AG09309 (cell line): ENCODE measurements around the gene DQX1.
A peak's percentile ranks its signal among the peaks of the same experiment; 100 is the strongest.

Source experiments
- DNase-seq: peaks from one replicate; pipeline ENCODE4 v3.0.0-alpha.2; 2010; ENCODE audit warnings: low read depth
- H3K4me3 ChIP-seq: 2 replicates; pipeline ENCODE4 v1.5.1; 2011; ENCODE audit warnings: mild to moderate bottlenecking, low read depth, low read length, moderate library complexity; ENCODE audit not compliant: control insufficient read depth
- CTCF ChIP-seq: IDR thresholded peaks from 2 replicates; pipeline ENCODE4 v1.5.1; 2011; ENCODE audit warnings: mild to moderate bottlenecking, low read depth, low read length, inconsistent platforms; ENCODE audit not compliant: insufficient read depth, control insufficient read depth; ENCODE audit errors: missing control alignments

Gene DQX1

GRCh38 chr2:74554820-74555531, 28.9 kb upstream of the DQX1 start:
- H3K4me3 ChIP-seq: peak overlapping the region; percentile 94
- TF ChIP-seq CTCF: no peak
- no peak for DNase-seq

DNA sequence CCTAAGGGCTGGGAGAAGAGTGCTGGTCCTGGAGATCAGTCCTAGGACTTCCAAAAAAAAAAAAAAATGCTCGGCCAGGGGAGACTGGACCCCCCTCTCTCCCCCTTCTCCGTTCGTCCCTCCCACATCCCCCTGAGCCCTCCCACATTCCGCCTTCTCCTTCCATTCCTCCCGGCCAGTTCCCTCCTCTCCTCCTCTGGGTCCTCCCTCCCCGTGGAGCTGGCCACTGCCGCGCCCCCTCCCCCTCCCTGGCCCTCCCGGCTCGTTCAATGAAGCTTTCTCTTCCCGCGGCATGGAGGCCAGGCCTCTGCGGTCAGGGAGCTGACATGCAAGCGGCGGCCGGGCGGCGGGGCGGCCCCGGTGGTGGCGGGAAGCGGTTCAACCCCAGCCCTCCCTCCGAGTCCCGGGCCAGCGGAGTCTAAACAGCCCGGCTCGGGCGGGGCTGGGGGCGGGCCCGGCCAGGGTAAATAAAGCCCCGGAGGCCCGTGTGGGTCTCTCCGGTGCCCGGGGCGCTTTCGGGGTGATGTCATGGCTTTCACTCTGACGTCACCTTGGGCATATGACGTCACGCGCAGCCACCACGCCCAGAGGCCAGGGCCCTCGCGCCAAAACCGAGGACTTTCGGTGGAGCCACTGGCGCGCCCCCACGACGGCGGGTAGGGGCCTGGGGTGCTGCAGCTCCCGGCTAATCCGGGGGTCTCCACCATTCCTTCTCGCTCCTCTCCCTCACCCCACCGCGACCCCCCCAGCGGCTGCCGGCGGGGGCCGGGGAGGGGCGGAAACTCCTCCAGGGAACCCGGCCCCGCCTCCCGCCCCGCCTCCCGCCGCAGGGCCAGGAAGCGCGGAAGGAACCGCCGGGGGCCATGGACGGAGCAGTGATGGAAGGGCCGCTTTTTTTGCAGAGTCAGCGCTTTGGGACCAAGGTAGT, 28.1 kb upstream of the DQX1 start, which contains the start of the genes DOK1 and LOXL3:
TSS of gene DOK1 (plus strand) at position 829 of the 928 bp plus-strand sequence. CDS start at position 864, 35 bp downstream.
TSS of gene LOXL3 (minus strand) at position 51 of the 928 bp plus-strand sequence. CDS start 1,308 bp downstream, outside the sequence.
- DNase-seq: no peak
- H3K4me3 ChIP-seq: peak within 1 kb of the TSS; percentile 94
- no peak for TF ChIP-seq CTCF

- DNase-seq: no peak
- peak overlapping the region; percentile 94 for H3K4me3 ChIP-seq
- TF ChIP-seq CTCF: no peak
Observed at GRCh38 chr2:74552914-74553811, 27.1 kb upstream of the DQX1 start.

GRCh38 chr2:74551942-74552913, 26.2 kb upstream of the DQX1 start:
- H3K4me3 ChIP-seq: peak overlapping the region; percentile 94
- TF ChIP-seq CTCF: no peak
- no peak for DNase-seq

DNA sequence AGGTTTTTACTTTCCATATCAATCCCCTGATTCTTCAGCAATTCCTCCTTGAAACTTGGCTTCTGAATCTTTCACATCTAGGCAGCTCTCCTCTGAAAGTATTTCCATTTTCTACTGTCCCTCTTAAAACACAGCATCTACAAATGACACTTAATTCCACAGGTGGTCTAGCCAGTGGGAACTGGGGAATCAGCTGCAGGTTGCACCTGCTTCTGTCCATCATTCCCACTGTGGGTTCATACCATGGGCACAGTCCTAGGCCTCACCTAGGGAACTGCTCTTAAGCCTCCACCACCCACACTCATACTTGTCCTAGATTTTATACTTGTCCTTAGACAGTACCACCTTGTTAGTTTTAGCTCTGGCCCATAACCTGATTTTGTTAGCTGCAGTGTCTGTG, 25.5 kb upstream of the DQX1 start:
- no peak overlapping the region for H3K4me3 ChIP-seq
- TF ChIP-seq CTCF: no peak
- DNase-seq: no peak
